ENCODE measurements around the gene PFN1. TPM values are rescaled to one million over a fixed set of nuclear protein-coding genes. Genes with fewer than 3 reads are reported as not detected.

The PFN1 gene
- total and polyA plus RNA-seq, 9 of the 15 experiments (the other 6 are each of a cell fraction or from before 2014, with no cell fraction given), result 60.5 to 1,479 (median 456) TPM

DNA sequence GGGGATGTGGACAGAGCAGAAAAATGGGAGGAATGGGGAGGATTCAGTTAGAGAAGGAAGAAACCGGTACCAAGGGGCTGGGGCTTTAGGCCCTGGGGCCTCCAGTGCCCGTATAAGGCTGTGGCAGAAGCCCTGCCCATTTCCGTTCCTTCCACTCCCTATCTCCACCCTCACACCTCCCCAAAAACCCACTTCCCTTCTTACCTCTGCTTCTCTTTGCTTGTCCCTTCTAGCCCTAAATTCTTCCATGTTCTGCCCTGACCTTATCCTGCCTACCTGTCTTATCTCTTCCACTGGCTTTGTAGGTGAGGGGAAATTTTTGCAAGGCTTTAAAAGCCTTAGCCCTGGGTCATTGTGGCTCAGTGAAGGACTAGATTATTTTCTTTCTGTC is 4.2 kb downstream of the PFN1 start (continued):
- TF ChIP-seq ARID3B (CRISPR knock-in tag; IDR thresholded peaks at IDR 0.05; ENCODE audit: borderline replicate concordance) (no peak), ID3 (CRISPR knock-in tag; IDR thresholded peaks at IDR 0.05) (no peak), ID3 (tag; IDR thresholded peaks at IDR 0.05) (no peak), CHD7 (IDR thresholded peaks at IDR 0.05; ENCODE audit: low read depth, low read length) (no peak)
